ENCODE measurements around the gene CAVIN4. TPM values are rescaled to one million over a fixed set of nuclear protein-coding genes. Genes with fewer than 3 reads are reported as not detected.

CAVIN4 gene
- total RNA-seq, 1 donor from 2014 or later: 1.3 TPM

DNA sequence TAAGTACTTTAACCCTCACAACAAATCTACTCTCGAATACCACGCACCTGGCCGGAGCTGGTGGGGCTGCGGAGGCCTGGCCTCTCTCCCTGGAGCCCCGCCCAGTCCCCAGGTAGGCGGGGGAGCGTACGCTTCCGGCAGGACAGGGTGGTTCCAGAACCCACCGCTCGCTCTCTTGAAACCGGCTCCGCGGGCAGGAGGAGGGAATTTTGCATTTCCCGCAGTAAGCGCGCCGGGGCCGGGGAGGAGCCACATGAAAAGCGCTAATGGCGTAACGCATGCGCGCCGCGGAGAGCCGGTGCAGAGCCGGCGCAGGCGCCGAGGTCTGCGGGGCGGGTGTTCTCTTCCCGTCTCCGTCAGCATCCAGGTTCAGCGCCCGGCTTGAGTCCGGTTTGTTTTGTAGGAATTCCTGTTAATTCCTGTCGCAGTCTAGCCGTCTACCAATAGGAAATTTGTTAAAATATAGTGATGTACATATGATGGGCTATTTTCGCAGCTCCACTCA lies 20.8 kb downstream of the CAVIN4 start:
- DNase-seq (peak; percentile 95), ATAC-seq (peak; percentile 89)
- intact Hi-C loops (cut with DNase I): no loop called here
- Histone ChIP-seq H3K4me3 (peak overlapping the region; percentile 57), H3K36me3 (no peaks in the 10 kb centered on the region), H3K9me3 (no peaks in the 10 kb centered on the region), H3K27me3 (no peaks in the 10 kb centered on the region), H3K4me1 (peaks cover 15% of the 10 kb centered on the region), H3K27ac (peak overlapping the region; percentile 55)
- TF ChIP-seq, protein P1, sequence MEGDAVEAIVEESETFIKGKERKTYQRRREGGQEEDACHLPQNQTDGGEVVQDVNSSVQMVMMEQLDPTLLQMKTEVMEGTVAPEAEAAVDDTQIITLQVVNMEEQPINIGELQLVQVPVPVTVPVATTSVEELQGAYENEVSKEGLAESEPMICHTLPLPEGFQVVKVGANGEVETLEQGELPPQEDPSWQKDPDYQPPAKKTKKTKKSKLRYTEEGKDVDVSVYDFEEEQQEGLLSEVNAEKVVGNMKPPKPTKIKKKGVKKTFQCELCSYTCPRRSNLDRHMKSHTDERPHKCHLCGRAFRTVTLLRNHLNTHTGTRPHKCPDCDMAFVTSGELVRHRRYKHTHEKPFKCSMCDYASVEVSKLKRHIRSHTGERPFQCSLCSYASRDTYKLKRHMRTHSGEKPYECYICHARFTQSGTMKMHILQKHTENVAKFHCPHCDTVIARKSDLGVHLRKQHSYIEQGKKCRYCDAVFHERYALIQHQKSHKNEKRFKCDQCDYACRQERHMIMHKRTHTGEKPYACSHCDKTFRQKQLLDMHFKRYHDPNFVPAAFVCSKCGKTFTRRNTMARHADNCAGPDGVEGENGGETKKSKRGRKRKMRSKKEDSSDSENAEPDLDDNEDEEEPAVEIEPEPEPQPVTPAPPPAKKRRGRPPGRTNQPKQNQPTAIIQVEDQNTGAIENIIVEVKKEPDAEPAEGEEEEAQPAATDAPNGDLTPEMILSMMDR (IDR thresholded peaks at IDR 0.05): no peak

DNA sequence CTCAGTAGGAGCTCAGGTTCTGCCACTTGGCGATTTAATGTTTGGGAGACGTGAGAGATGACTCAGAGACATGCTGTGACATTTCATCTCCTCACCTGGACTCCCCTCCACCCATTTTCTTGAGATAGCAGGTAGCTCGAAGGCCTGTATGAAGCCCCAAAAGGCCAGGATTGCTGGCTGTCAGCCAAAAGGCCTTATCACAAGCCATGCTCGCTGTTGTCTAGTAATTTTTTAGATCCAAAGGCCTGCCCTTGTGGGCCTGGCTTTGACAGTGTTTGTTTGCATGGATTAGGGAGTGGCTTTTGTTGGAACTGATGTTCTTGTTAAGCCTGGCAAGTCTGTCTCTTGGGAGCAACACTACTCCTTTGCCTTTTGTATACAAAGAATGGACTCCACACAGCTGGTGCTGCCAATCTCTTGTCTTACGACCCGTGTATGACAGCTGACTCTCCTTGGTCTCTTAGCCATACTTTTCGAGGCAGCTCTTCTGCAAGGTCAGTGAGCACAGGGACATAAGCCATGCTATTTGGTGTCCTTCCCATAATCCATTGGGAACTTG lies 22.7 kb downstream of the CAVIN4 start:
- H3K36me3 ChIP-seq: no peaks in the 10 kb centered on the region
- no peak for ATAC-seq
- H3K27ac ChIP-seq: no peak overlapping the region
- TF ChIP-seq, protein P1 (IDR thresholded peaks at IDR 0.05): no peak
- no peaks in the 10 kb centered on the region for H3K9me3 ChIP-seq
- H3K27me3 ChIP-seq: no peaks in the 10 kb centered on the region
- H3K4me1 ChIP-seq: peaks cover 15% of the 10 kb centered on the region
- no peak overlapping the region for H3K4me3 ChIP-seq
- intact Hi-C loops (cut with DNase I): no loop called here
- DNase-seq: no peak

DNA sequence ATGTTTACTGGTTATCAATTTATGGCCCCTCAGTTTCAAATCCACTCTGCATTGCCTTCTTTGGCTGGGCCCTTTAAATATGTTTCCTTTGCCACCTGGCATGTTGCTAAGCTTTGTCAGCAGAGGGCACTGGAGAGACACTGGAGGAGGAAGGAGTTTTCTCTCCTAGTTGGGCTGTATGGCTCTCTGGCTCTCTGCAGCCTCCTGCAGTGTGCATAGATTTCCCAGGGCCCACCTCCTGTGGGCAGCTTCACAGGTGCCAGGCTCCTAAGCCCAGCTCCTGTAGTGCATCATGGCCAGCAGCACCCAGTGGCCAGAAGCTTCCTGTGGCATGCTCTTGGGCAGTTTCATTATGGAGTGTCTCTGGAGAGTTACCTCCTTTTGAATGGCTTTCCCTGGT lies 23.3 kb downstream of the CAVIN4 start:
- Histone ChIP-seq H3K4me1 (peaks cover 15% of the 10 kb centered on the region), H3K27me3 (no peaks in the 10 kb centered on the region), H3K9me3 (no peaks in the 10 kb centered on the region), H3K27ac (no peak overlapping the region), H3K4me3 (no peak overlapping the region), H3K36me3 (no peaks in the 10 kb centered on the region)
- ATAC-seq (peak; percentile 71), DNase-seq (no peak)
- intact Hi-C loops (cut with DNase I): no loop called here
- TF ChIP-seq, protein P1 (IDR thresholded peaks at IDR 0.05): peak; percentile 60

DNA sequence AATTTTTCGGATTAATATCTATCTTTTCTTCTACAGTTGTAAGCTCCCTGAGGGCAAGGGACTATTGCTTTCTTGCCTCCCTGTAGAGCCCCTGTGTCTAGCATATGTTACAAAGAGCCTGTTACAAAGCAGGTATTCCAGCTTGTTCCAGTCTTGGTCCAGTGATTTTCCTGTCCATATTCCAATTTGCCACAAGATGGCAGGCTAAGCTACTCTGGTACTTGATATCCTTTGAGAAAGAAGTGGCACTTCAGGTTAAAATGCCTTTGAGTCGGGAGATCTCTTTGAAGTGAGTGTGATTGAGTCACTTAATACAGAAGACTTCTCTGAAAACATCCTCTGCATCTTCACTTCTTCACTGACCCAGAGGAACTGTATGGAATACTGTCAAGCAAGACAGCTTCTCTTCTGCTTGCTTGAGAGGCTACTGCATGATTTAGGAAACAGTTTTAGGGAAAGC lies 24.5 kb downstream of the CAVIN4 start:
- Histone ChIP-seq H3K27me3 (no peaks in the 10 kb centered on the region), H3K27ac (no peak overlapping the region), H3K4me3 (no peak overlapping the region), H3K9me3 (no peaks in the 10 kb centered on the region), H3K36me3 (no peaks in the 10 kb centered on the region), H3K4me1 (peaks cover 15% of the 10 kb centered on the region)
- ATAC-seq: peak; percentile 56
- DNase-seq: no peak
- TF ChIP-seq, protein P1 (IDR thresholded peaks at IDR 0.05): peak; percentile 60
- intact Hi-C loops (cut with DNase I): no loop called here

DNA sequence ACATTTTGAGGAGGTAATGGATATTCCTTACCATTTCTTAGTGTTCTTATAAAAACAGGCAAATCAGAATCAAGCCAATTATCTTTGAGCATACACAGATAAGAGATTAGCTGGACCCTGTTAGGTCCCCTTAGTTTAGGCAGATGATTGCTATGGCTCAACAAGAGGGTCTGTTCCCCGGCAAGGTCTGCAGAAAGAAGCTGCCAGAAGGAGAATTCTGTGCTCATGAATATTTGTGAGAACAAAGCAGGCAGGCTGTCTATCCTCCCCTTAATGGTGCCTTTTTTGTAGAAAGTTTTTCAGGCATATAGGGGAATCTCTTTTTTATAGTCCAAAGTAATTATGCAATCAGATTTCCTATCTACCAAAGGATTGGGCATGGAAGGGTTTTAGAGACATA lies 27.5 kb downstream of the CAVIN4 start:
- no peak for DNase-seq
- Histone ChIP-seq H3K36me3 (no peaks in the 10 kb centered on the region), H3K27ac (no peak overlapping the region), H3K4me3 (no peak overlapping the region), H3K4me1 (no peaks in the 10 kb centered on the region), H3K27me3 (no peaks in the 10 kb centered on the region), H3K9me3 (no peaks in the 10 kb centered on the region)
- ATAC-seq: no peak
- TF ChIP-seq, protein P1 (IDR thresholded peaks at IDR 0.05): no peak
- intact Hi-C loops (cut with DNase I): no loop called here
